ENCODE measurements around the gene FUT3. TPM values are rescaled to one million over a fixed set of nuclear protein-coding genes. Genes with fewer than 3 reads are reported as not detected.

FUT3 gene
- 1 to 10 TPM in 3 of 4 donors, under 1 TPM in 1; 0.76 to 3.8 (median 1.9) TPM for total RNA-seq

GRCh38 chr19:5851302-5851701 is at the start of gene FUT3:
Gene FUT3 (minus strand): TSS chr19:5851449.
- no peak within 1 kb of the TSS for H3K4me3 ChIP-seq (ENCODE audit: low read depth, poor library complexity, severe bottlenecking)
- TF ChIP-seq CTCF (IDR thresholded peaks at IDR 0.05) (no peak), POLR2A (IDR thresholded peaks at IDR 0.05) (no peak)
- intact Hi-C loops (cut with DNase I; ENCODE audit: low total_unique reads), result no loop called here
- no peak for DNase-seq (ENCODE audit: low spot score in 2 of 2)
- WGBS, 2 donors, result 55 to 72% methylated on average over 10 of the region's 10 CpGs

DNA sequence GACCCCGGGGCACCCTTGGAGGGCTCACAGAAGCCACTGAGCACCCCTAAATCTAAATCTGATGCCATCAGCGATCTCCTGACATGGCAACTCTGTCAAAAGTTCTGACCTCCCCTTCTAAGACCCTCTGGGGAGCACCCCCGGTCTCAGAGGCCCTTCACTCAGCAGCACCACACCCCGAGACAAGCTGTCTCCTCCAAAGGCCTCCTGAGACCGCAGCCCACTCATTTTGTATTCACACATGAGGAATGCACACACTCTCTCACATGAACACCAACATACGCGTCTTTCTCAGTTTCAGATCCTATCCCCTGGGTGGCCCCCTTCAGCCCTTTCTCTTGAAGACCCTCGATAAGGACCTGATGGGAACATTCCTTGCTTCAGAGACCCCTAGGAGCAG is 49.7 kb upstream of the FUT3 start:
- no peak for TF ChIP-seq POLR2A (IDR thresholded peaks at IDR 0.05)
- 85 to 90% methylated on average over 8 of the region's 8 CpGs for WGBS, 2 donors
- H3K4me3 ChIP-seq (ENCODE audit: low read depth, poor library complexity, severe bottlenecking), result no peak overlapping the region
- DNase-seq (ENCODE audit: low spot score in 2 of 2), result no peak
- intact Hi-C loops (cut with DNase I; ENCODE audit: low total_unique reads), result no loop called here

- DNase-seq (ENCODE audit: low spot score in 2 of 2), result no peak
- WGBS, 2 donors, result 83 to 92% methylated on average over 13 of the region's 13 CpGs
- H3K4me3 ChIP-seq (ENCODE audit: low read depth, poor library complexity, severe bottlenecking), result no peak overlapping the region
- TF ChIP-seq POLR2A (IDR thresholded peaks at IDR 0.05), result no peak
- TF ChIP-seq CTCF (IDR thresholded peaks at IDR 0.05), result no peak
- intact Hi-C loops (cut with DNase I; ENCODE audit: low total_unique reads), result no loop called here
Observed at GRCh38 chr19:5899728-5900526, 48.7 kb upstream of the FUT3 start.

DNA sequence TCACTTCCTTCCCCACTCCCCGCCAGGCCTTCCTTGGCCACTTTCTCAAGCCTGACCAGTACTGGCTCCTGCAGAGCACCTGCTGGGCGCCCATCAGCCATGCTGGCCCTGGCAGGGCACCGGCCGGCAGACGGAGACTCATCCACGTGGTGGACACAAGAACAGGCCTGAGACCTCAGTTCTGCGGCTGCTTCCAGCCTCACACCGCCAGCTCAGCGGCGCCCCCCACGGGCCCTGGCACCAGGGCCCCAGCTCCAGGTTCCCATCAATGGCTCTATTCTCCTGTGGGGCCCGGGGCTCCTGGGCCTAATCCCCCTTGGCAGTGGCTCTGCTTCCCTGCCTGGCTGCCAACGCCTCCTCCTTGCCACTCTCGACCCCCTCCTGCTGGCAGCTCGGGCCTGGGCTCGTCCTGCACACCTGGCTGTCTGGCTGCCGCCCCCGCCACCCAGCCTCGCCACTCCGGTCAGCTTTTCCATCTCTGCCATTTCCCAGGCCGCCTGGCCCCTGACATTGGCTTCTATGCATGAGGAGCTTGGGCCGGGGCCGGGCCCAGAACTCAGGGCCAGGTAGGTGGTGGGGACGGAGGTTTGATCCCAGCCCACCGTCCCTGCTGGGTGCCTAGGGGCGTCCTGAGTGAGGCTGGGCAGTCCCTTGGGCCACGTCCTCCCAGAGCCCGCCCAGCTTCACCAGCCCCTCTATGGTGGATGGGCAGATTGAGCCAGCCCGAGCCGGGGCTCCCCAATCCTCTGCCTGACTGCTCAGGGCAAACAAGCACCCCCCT is 46.1 kb upstream of the FUT3 start:
- WGBS, 2 donors, result 79 to 88% methylated on average over 23 to 26 of the region's 30 CpGs
- intact Hi-C loops (cut with DNase I; ENCODE audit: low total_unique reads), result no loop called here
- H3K4me3 ChIP-seq (ENCODE audit: low read depth, poor library complexity, severe bottlenecking), result no peak overlapping the region
- TF ChIP-seq CTCF (IDR thresholded peaks at IDR 0.05), result no peak
- no peak for TF ChIP-seq POLR2A (IDR thresholded peaks at IDR 0.05)
- no peak for DNase-seq (ENCODE audit: low spot score in 2 of 2)

- H3K4me3 ChIP-seq (ENCODE audit: low read depth, poor library complexity, severe bottlenecking), result no peak overlapping the region
- intact Hi-C loops (cut with DNase I; ENCODE audit: low total_unique reads), result no loop called here
- TF ChIP-seq CTCF (IDR thresholded peaks at IDR 0.05) (no peak), POLR2A (IDR thresholded peaks at IDR 0.05) (no peak)
Observed at GRCh38 chr19:5896365-5897076, 45.3 kb upstream of the FUT3 start.

GRCh38 chr19:5895890-5896289 is 44.6 kb upstream of the FUT3 start:
- no peak overlapping the region for H3K4me3 ChIP-seq (ENCODE audit: low read depth, poor library complexity, severe bottlenecking)
- intact Hi-C loops (cut with DNase I; ENCODE audit: low total_unique reads), result no loop called here
- 91% methylated on average over 8 of the region's 8 CpGs for WGBS, 2 donors
- TF ChIP-seq CTCF (IDR thresholded peaks at IDR 0.05) (no peak), POLR2A (IDR thresholded peaks at IDR 0.05) (no peak)
- DNase-seq (ENCODE audit: low spot score in 2 of 2), result no peak

More at GRCh38 chr19:5896365-5897076, 45.3 kb upstream of the FUT3 start:
- no peak for DNase-seq (ENCODE audit: low spot score in 2 of 2)
- 87 to 88% methylated on average over 29 of the region's 29 CpGs for WGBS, 2 donors

Measured in lower leg skin (tissue), 4 donors.